Right ventricle myocardium inferior (tissue), 1 donor: ENCODE data around the gene CUL1. TPM values are rescaled to one million over a fixed set of nuclear protein-coding genes. Genes with fewer than 3 reads are reported as not detected.

Experiments used
- ATAC-seq: fragments of 200-7000 bp; cut with Tn5 transposase; one replicate; pipeline ENCODE4 v1.9.1; 2020; ENCODE audit warnings: mild to moderate bottlenecking, moderate library complexity
- DNase-seq: peaks from one replicate; pipeline ENCODE4 v3.0.0; 2021; ENCODE audit errors: missing footprints
- intact Hi-C: fragments of 100-400 bp; cut with DNase I; formaldehyde crosslinking; loops from one replicate; pipeline ENCODE4 v1.11.0; 2022
- total RNA-seq: library from RNA; stranded (reverse); fragmentation: NEBNext Ultra II Directional; extraction: Animal tissue kit (Norgen Biotek cat#: 25700); gene quantifications from one replicate; pipeline ENCODE4 v1.2.1, GENCODE V29; 2021
- donor health status: DM: no; HTN: yes; CAD: no; lungs with severe emphysema.

CUL1 gene
- total RNA-seq, 1 donor from 2014 or later: 46.4 TPM

DNA sequence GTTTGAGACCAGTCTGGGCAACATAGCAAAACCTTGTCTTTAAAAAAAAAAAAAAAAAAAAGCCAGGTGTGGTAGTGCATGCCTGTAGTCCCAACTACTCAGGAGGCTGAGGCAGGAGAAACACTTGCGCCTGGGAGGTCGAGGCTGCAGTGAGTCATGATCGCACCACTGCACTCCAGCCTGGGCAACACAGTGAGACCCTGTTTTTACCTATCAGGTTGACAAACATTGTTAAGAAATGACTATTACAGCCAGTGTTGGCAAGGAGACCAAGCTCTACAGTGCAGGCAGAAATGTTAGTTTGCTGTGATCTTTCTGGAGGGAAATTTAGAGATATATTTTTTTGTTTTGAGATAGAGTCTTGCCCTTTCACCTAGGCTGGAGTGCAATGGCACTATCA lies 37.3 kb downstream of the CUL1 start:
- no peak for DNase-seq

DNA sequence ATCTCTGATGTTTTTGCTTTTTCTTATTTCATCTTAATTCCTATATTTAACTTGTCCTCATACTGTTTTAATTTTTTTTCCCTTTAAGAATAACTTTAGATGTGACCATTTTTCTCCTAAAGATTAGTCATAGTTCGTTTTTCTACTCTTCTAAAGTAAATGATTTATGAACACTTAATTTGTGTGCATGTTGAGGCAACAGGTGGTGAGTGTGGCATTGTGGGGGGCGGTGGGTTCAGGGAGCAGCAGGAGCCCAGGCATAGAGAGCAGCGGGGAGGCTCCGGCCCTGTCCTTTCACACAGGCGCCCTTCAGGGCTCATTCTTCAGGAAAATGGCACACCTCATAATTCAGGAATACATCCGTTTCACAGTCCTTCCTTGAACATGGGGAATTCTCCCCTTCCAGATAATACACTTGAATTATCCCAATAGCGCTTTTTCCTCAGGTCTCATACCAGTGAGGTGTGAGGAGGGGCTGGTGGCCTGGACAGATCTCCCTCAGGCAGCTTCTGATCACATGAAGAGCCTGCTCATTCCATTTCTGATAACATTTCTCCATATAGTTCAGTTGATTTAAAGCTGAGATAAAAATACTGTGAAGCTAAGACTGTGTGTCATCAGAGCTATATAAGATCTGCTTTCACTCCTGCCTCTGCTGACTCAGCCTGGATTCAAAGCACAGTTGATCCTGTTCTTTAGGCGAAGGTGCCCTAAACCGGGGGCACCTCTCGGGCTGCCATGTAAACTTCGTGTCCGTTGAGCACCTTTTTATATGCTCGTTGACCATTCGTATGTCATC lies 40.2 kb downstream of the CUL1 start:
- ATAC-seq (no peak), DNase-seq (no peak)
- intact Hi-C loops: no loop called here

More for the DNA sequence above, 37.3 kb downstream of the CUL1 start:
- no peak for ATAC-seq
- intact Hi-C loops: no loop called here

GRCh38 chr7:148746135-148746534 lies 47.4 kb downstream of the CUL1 start:
- ATAC-seq (no peak), DNase-seq (no peak)
- intact Hi-C loops: no loop called here

DNA sequence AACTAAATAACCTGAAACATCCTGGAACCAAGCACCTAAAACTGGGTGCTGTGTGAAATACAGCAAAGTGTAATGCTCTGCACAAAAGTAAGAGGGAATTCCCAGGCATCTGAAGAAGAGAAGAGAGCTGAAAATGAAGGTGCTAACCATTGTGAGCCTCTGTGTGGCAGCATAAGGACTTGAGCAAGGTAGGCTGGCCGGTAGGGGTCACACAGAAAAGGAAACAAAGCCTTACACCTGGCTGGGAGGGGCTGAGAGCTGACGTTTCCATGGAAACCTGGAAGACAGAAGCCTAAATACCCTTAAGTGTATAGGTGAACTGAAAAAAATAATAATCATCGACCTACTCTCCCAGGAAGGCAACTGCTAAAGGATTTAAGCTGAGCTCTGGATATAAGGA lies 48.6 kb downstream of the CUL1 start:
- intact Hi-C loops: no loop called here
- no peak for DNase-seq
- ATAC-seq: no peak

GRCh38 chr7:148750442-148751355 lies 52.0 kb downstream of the CUL1 start:
- DNase-seq: no peak
- no peak for ATAC-seq
- intact Hi-C loops: no loop called here

DNA sequence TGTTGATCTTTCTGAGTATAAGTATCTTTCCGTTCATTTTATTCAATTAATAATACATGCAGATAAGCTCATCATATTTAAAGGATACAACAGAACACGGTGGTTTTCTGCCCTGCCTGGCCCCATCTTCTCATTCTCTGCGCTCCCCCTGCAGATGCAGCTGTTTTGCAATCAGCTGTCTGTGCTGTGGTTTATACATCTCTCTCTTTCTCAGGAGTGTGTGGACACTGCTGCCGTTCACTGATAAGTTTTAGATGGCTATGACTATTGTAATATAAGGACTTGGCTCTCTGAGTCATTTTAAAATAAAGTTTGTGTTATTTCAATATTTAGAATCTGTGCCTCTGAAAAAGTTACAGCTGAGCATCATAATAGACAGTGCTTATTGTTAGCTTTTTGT lies 54.5 kb downstream of the CUL1 start:
- no peak for DNase-seq
- intact Hi-C loops: no loop called here
- no peak for ATAC-seq

DNA sequence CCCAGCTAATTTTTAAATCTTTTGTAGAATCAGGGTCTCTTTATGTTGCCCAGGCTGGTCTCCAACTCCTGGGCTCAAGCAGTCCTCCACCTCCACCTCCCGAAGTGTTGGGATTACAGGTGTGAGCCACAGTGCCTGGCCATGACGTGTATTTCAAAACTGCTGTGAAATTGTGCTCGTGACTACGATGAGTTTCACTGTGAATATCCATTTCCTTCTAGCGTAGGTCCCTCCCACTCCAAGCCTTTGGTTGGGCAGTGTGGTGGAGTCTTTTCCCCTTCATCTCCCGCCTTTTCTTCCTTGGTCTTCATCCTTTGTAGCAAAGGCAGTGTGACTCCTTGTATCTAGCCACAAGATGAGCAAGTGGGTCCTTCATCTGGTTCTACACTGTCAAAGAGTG lies 56.2 kb downstream of the CUL1 start:
- intact Hi-C loops: no loop called here
- ATAC-seq (no peak), DNase-seq (no peak)

DNA sequence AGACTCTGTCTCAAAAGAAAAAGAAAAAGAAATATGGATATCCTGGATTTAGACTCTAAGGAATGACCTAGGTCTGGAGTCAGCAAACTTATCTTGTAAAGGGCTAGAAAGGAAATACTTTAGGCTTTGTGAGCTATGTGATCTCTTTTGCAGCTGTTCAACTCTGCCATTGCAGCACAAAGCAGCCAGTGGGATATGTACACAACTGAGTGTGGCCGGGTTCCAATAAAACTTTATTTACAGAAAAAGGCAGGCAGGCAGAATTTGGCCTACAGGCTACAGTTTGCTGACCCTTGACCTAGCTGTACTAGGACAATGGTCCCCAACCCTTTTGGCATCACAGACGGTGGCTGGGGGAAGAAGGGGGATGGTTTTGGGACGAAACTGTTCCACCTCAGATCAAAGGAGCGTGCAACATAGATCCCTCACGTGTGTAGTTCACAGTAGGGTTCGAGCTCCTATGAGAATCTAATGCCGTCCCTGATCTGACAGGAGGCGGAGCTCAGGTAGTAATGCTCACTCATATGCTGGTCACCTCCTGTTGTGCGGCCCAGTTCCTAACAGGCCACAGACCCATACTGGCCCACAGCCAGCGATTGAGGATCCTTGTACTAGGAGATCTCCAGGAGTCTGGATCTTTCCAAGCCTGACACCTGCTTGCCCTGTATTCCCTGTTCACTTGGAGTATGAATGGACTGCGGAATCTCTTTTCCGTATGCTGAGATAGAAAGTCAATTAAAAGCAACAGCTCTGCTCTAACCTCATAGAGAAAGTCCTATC lies 63.0 kb downstream of the CUL1 start:
- DNase-seq (no peak), ATAC-seq (no peak)
- intact Hi-C loops: no loop called here

- DNase-seq: no peak
- intact Hi-C loops: no loop called here
- no peak for ATAC-seq
Measured at GRCh38 chr7:148763622-148764021, 64.9 kb downstream of the CUL1 start.

- DNase-seq (no peak), ATAC-seq (no peak)
- intact Hi-C loops: no loop called here
Measured at GRCh38 chr7:148770004-148770403, 71.3 kb downstream of the CUL1 start.

GRCh38 chr7:148772297-148773089 lies 73.8 kb downstream of the CUL1 start:
- DNase-seq: no peak
- ATAC-seq: no peak
- intact Hi-C loops: no loop called here

GRCh38 chr7:148773334-148773733 lies 74.6 kb downstream of the CUL1 start:
- DNase-seq (no peak), ATAC-seq (no peak)
- intact Hi-C loops: no loop called here

GRCh38 chr7:148774471-148774870 lies 75.8 kb downstream of the CUL1 start:
- intact Hi-C loops: no loop called here
- DNase-seq (no peak), ATAC-seq (no peak)

- ATAC-seq (no peak), DNase-seq (no peak)
- intact Hi-C loops: no loop called here
Measured at GRCh38 chr7:148782757-148783456, 84.2 kb downstream of the CUL1 start.

DNA sequence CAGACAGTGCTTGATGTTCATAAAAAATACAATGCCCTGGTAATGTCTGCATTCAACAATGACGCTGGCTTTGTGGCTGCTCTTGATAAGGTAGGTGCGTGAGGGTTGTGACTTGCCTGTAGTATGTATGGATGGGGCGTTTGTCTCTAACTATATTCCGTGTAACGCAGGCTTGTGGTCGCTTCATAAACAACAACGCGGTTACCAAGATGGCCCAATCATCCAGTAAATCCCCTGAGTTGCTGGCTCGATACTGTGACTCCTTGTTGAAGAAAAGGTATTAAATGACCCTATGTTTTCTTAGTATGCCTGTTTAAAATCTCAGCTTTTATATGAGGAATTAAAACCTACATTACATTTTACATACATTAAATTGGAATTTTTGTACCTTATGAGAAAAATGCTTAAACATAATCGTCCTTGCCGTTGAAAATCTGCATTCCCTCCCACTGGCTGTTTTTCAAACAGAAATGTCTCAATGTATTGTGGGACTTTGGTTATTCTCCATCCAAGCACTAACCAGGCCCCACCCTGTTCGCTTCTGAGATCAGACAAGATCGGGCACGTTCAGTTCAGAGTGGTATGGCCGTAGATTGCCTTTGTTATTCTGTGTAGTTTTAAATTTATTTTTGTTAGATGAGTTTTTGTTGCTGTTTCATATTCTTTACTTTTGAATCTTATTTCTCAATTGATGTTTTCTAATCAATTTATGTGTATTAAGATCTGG lies 85.3 kb downstream of the CUL1 start:
- DNase-seq: no peak
- intact Hi-C loops: no loop called here
- no peak for ATAC-seq

DNA sequence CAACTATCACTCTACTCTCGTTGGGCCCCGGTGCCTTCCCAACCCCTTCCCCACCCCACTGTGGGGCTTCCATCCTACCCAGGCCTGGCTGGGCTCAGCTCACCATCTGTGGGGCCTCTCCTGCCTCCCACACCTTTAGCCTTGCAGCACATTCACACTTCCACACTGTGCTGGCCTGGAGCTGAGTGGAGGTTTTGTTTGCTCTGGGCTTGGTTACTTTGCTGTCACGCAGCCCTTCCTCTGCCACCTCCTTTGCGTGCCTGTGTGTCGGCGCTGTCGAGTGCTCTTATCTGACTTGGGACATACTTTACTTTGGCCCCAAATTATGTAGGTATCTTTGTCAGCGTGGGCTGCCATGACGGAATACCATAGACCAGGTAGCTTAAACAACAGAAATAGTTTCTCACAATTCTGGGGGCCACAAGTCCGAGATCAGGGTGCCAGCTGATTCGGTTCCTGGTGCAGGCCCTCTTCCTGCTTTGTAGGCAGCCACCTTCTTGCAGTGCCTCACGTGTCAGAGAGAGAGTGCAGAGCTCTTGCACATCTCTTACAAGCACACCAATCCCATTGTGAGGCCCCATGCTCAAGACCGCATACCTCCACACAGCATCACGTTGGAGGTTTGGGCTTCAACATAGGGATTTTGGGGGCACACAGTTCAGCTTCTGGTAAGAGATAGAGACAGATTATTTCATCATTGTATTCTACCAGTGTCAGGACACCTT lies 89.0 kb downstream of the CUL1 start:
- intact Hi-C loops: no loop called here
- DNase-seq (no peak), ATAC-seq (no peak)

GRCh38 chr7:148789220-148789619 lies 90.5 kb downstream of the CUL1 start:
- no peak for ATAC-seq

More at GRCh38 chr7:148789220-148789619, 90.5 kb downstream of the CUL1 start:
- no peak for DNase-seq
- intact Hi-C loops: no loop called here
